IPS-11a (cell line): Measurements from ENCODE around the gene NT5DC1.

Experiments used
- H3K4me3 ChIP-seq: one replicate; pipeline ENCODE4 v1.5.1; 2013; ENCODE audit warnings: low read depth, low read length, control low read depth

Gene NT5DC1

DNA sequence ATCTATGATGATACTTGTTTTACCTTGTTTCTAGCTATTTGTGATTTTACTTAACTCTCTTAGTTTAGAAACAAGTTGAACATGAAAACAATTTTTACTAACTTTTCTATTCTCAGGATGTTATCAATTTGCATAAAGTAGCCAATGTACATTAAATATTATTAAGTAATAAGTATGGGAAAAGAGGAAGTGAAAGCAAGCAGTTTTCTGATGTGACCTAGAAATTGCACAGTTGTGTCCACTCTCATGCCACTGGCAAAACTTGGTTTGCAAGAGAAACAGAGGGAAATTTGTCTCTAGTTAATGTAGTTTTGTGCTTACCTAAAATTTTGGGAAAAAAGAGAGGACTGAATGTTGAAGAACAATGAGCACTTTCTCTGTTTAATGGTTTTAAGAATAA is 198.3 kb downstream of the NT5DC1 start:
- no peak overlapping the region for H3K4me3 ChIP-seq
